ENCODE measurements around the gene PAQR5.
"Not testable (repeated sequence)": the region's sequence is repeated elsewhere in the genome, so short reads cannot be mapped to it uniquely, and the experiment has no call there.

Gene PAQR5

DNA sequence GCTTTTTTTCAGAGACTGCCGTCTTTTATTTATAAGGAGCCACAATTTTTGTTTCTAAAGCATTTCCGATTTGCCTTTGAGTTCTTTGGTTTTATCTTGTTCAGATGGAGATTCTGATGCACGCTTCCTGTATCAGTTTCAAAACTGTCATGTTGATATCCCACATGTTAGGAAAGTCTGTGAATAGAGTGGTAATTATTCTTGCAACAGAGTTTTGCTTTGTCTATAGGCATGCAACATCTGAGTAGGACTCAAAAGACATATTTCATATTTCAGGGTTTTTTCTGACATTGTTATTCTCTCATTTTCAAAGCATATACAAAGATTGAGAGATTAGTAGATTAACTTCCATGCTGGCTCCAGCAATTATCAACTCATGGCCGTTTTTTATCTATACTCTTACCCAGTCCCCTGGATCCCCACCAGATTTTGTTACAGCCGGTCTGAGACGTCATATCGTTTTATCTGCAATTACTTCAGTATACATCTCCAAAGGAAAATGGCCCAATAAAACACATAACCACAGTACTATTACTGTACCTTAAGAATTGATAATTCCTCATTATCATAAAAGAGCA, 22.4 kb downstream of the PAQR5 start:
- H3K4me3 ChIP-seq (ENCODE audit: low read length) = no peak overlapping the region
- peaks cover 3% of the 10 kb centered on the region for H3K4me1 ChIP-seq (ENCODE audit: control insufficient read depth, insufficient read depth, low read length)
- no peaks in the 10 kb centered on the region for H3K27me3 ChIP-seq (ENCODE audit: control insufficient read depth, insufficient read depth, low read length)
- no peaks in the 10 kb centered on the region for H3K9me3 ChIP-seq (replicated peaks; ENCODE audit: low read length)
- no peaks in the 10 kb centered on the region for H3K36me3 ChIP-seq (ENCODE audit: insufficient read depth, low read length)
- H3K4me2 ChIP-seq (ENCODE audit: low read length) = no peak overlapping the region
- H3K9ac ChIP-seq (ENCODE audit: low read depth, low read length) = no peak overlapping the region

DNA sequence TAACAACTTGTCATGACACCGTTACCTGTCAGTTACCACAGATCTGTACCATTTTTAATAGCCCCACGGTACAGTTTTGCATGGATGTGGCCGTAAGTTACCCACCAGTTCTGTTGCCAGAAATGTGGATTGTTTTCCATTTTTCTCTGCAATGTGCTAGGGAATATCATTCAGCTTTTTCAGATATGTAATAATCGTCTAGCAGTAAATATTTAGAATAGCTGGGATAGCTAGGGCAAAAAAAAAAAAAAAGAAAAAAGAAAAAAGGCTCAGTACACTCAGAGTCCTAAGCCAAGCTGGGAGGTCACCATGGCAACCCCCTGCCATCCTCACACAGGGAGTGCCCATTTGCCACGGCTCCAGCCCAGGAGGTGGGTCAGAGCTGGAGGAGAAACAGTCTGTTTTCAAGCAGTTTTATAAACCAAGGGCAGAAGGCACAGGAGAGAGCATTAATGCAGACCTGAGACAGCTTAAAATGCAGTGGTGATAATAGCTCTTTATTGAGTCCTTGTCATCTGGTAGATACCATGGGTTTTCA, 25.2 kb downstream of the PAQR5 start:
- Histone ChIP-seq H3K36me3 (ENCODE audit: insufficient read depth, low read length) (no peaks in the 10 kb centered on the region), H3K9ac (ENCODE audit: low read depth, low read length) (no peak overlapping the region), H3K4me3 (ENCODE audit: low read length) (no peak overlapping the region), H3K9me3 (replicated peaks; ENCODE audit: low read length) (no peaks in the 10 kb centered on the region), H3K27me3 (ENCODE audit: control insufficient read depth, insufficient read depth, low read length) (no peaks in the 10 kb centered on the region), H3K4me1 (ENCODE audit: control insufficient read depth, insufficient read depth, low read length) (peaks cover 3% of the 10 kb centered on the region), H3K4me2 (ENCODE audit: low read length) (no peak overlapping the region)

DNA sequence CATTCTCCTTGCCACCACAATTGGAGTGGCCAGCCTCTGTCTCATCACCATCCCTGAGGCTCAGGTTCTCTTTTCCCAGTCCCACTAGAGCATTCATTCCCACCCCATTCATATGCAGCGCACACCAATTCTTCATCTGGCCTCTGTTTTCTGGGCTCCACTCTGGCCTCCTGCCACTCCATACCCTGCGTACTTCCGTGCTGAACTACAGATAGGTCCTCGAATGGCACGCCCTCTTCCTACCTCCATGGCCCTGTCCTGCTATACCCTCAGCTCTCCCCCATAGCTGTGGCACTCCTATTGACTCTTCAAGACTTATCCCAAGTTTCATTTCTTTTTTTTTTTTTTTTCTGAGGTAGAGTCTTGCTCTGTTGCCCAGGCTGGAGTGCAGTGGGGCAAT, 25.9 kb downstream of the PAQR5 start:
- H3K4me2 ChIP-seq (ENCODE audit: low read length) = no peak overlapping the region
- H3K36me3 ChIP-seq (ENCODE audit: insufficient read depth, low read length) = no peaks in the 10 kb centered on the region
- peaks cover 3% of the 10 kb centered on the region for H3K4me1 ChIP-seq (ENCODE audit: control insufficient read depth, insufficient read depth, low read length)
- H3K9ac ChIP-seq (ENCODE audit: low read depth, low read length) = no peak overlapping the region
- no peaks in the 10 kb centered on the region for H3K27me3 ChIP-seq (ENCODE audit: control insufficient read depth, insufficient read depth, low read length)
- H3K9me3 ChIP-seq (replicated peaks; ENCODE audit: low read length) = no peaks in the 10 kb centered on the region
- H3K4me3 ChIP-seq (ENCODE audit: low read length) = no peak overlapping the region

DNA sequence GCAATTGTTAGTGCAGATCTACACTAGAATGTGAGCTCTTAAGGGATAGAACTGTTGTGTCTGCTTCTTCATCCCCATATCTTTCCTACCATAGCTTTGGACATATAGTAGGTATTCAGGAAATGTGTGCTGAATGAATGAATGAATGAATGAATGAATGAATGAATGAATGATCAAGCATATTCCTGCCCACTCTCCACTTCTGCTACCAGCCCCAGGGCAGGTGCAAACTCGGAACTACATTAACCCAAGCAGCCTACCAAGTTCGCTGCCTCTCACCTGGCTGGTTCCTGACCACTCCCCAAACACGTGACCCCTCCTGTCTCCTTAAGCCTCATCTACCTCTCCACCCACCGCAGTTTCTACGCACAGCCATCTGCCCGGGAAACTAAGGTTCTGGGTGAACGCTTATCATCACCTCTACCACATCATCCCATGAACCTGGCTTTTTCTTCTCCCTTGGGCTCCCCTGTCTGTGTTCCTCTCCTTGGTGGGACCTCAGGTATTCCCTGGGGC, 26.8 kb downstream of the PAQR5 start:
- no peak overlapping the region for H3K9ac ChIP-seq (ENCODE audit: low read depth, low read length)
- no peaks in the 10 kb centered on the region for H3K36me3 ChIP-seq (ENCODE audit: insufficient read depth, low read length)
- H3K4me3 ChIP-seq (ENCODE audit: low read length) = no peak overlapping the region
- no peak overlapping the region for H3K4me2 ChIP-seq (ENCODE audit: low read length)
- H3K4me1 ChIP-seq (ENCODE audit: control insufficient read depth, insufficient read depth, low read length) = peaks cover 3% of the 10 kb centered on the region
- H3K27me3 ChIP-seq (ENCODE audit: control insufficient read depth, insufficient read depth, low read length) = no peaks in the 10 kb centered on the region
- no peaks in the 10 kb centered on the region for H3K9me3 ChIP-seq (replicated peaks; ENCODE audit: low read length)

DNA sequence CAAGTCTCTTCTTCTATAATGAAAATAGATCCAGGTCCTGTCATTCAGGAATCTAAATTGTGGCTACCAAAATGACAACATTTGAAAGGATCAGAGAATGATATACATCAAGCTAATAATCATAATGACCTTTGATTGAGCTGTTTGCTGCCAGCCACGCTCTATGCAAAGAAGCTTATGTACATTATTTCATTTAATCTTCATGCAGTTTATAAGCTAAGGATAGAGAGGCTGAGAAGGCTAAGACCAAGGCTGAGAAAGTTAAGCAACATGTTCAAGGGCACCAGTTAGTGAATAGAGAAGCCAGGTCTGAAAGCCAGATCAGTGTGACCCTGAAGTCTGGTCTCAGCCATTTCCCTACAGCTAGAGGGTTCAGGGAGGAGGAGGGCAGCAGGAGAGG, 29.4 kb downstream of the PAQR5 start:
- Histone ChIP-seq H3K36me3 (ENCODE audit: insufficient read depth, low read length) (no peaks in the 10 kb centered on the region), H3K4me3 (ENCODE audit: low read length) (no peak overlapping the region), H3K9me3 (replicated peaks; ENCODE audit: low read length) (no peaks in the 10 kb centered on the region), H3K27me3 (ENCODE audit: control insufficient read depth, insufficient read depth, low read length) (no peaks in the 10 kb centered on the region), H3K4me1 (ENCODE audit: control insufficient read depth, insufficient read depth, low read length) (peaks cover 3% of the 10 kb centered on the region), H3K9ac (ENCODE audit: low read depth, low read length) (no peak overlapping the region), H3K4me2 (ENCODE audit: low read length) (no peak overlapping the region)

DNA sequence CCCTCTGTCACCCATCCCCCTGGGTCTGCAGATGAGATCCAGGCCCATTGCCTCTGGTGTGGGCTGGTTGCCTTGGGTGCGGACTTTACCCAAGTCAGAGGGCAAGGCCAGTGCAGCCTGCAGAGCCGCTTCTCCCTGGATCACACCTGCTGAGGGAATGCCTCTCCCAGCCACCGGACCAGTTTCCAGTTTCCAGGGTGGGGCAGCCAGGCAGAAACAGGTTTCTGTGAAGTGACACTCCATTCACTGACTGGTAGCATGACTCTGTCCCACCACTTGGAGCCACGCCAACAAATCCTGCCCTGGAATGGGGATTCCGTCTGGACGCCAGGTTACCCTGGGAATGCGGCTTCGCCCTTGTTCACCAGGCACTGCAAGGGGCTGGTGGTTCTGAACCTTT, 30.0 kb downstream of the PAQR5 start:
- H3K9ac ChIP-seq (ENCODE audit: low read depth, low read length) = no peak overlapping the region
- H3K4me3 ChIP-seq (ENCODE audit: low read length) = no peak overlapping the region
- H3K36me3 ChIP-seq (ENCODE audit: insufficient read depth, low read length) = no peaks in the 10 kb centered on the region
- H3K9me3 ChIP-seq (replicated peaks; ENCODE audit: low read length) = no peaks in the 10 kb centered on the region
- H3K27me3 ChIP-seq (ENCODE audit: control insufficient read depth, insufficient read depth, low read length) = no peaks in the 10 kb centered on the region
- H3K4me2 ChIP-seq (ENCODE audit: low read length) = no peak overlapping the region
- H3K4me1 ChIP-seq (ENCODE audit: control insufficient read depth, insufficient read depth, low read length) = peaks cover 3% of the 10 kb centered on the region

DNA sequence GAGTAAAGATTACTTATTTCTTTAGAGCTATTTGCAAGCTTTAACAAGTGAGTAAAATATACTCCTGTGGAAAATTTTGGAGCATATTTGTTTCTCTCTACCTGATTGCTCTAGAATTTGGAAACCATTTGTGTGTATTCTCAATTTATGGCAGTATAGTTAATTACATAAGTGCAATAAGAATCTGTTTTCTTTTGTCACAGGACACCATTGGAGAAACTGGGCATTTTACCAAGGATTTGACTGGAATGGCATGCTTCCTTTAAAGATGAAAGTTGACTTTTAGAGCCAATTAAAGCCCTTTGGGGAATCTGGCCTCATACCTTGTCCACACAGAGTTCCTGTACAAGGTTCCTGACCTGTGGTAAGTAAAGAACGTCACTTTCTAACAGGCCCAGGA, 38.4 kb downstream of the PAQR5 start:
- H3K9me3 ChIP-seq (replicated peaks; ENCODE audit: low read length) = no peaks in the 10 kb centered on the region
- no peak overlapping the region for H3K9ac ChIP-seq (ENCODE audit: low read depth, low read length)
- H3K4me1 ChIP-seq (ENCODE audit: control insufficient read depth, insufficient read depth, low read length) = peaks cover 8% of the 10 kb centered on the region
- H3K4me3 ChIP-seq (ENCODE audit: low read length) = no peak overlapping the region
- H3K27me3 ChIP-seq (ENCODE audit: control insufficient read depth, insufficient read depth, low read length) = no peaks in the 10 kb centered on the region
- H3K4me2 ChIP-seq (ENCODE audit: low read length) = no peak overlapping the region
- no peaks in the 10 kb centered on the region for H3K36me3 ChIP-seq (ENCODE audit: insufficient read depth, low read length)

DNA sequence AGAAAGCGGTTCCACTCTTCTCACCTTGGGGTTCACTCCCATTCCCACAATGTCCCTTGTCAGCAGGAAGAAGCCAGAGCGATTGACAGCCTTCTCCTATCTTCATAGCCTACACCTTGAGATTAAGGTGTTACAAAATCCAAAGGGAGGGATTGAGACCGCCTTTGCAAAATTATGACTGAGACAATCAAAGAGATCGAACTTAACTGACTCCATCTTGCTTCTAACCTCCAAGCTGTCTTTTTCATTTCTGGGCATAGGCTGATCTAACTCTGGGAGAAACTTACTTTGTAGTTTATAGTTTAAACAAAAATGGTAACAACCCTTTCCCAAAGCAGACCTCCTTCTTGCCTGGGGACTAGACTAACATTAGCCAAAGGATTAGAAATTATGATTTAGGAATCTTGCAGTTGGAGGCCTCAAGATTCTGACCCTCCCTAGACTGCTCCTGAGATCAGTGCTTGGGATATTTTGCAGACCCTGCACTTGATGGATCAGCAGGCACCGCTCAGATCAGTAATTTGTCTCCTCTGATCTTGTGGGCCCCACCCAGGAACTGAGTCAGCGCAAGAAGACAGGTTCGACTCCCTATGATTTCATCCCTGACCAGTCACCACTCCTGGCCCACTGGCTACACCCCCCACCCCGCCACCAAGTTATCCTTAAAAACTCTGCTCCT, 40.0 kb downstream of the PAQR5 start:
- no peaks in the 10 kb centered on the region for H3K9me3 ChIP-seq (replicated peaks; ENCODE audit: low read length)
- no peaks in the 10 kb centered on the region for H3K36me3 ChIP-seq (ENCODE audit: insufficient read depth, low read length)
- no peaks in the 10 kb centered on the region for H3K27me3 ChIP-seq (ENCODE audit: control insufficient read depth, insufficient read depth, low read length)
- H3K4me2 ChIP-seq (ENCODE audit: low read length) = no peak overlapping the region
- H3K4me3 ChIP-seq (ENCODE audit: low read length) = no peak overlapping the region
- no peak overlapping the region for H3K9ac ChIP-seq (ENCODE audit: low read depth, low read length)
- peaks cover 17% of the 10 kb centered on the region for H3K4me1 ChIP-seq (ENCODE audit: control insufficient read depth, insufficient read depth, low read length)

DNA sequence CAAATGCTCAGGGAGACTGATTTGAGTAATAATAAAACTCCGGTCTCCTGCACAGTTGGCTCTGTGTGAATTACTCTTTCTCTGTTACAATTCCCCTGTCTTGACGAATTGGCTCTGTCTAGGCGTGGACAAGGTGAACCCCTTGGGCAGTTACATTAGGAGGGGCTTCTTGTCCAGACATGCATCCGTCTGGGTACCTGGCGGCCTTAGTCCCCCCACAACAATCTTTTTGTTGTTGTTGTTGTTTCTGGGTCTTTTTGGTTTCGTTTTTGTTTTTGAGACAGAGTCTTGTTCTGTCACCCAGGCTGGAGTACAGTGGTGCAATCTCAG, 40.5 kb downstream of the PAQR5 start:
- H3K9ac ChIP-seq (ENCODE audit: low read depth, low read length); H3K36me3 ChIP-seq (ENCODE audit: insufficient read depth, low read length); H3K9me3 ChIP-seq (replicated peaks; ENCODE audit: low read length); H3K4me3 ChIP-seq (ENCODE audit: low read length); H3K4me2 ChIP-seq (ENCODE audit: low read length); H3K27me3 ChIP-seq (ENCODE audit: control insufficient read depth, insufficient read depth, low read length): not testable (repeated sequence)
- H3K4me1 ChIP-seq (ENCODE audit: control insufficient read depth, insufficient read depth, low read length) = peaks cover 17% of the 10 kb centered on the region

DNA sequence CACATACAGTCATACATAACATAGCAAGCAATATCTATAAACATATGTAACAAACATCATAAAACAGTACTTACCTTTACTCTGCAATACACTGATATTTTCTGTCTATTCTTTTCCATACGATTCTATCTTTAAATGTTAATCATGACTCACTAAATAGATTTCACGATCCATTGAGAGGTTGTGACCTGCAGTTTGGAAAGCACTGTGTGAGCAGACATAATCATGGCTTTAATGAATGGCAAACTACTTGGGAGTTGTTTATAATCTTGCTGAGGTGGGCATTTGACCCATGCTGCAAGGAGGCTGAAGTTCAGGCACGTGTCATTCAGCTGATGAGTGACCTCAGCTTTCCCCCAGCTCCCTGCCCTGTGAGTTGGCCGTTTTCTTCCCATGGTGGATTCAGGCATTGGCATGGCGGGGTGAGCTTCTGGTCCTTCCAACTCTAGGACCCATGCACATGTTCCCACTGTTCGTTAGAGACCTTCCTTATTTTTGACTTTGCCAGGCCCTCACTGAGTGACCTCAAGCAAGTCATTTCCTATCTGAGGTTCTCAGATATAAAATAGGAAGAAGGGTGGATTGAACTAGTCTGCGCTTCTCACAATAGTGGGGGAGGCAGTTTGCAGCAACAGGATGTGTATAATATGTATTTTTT, 41.7 kb downstream of the PAQR5 start:
- Histone ChIP-seq H3K9me3 (replicated peaks; ENCODE audit: low read length) (no peaks in the 10 kb centered on the region), H3K4me2 (ENCODE audit: low read length) (no peak overlapping the region), H3K27me3 (ENCODE audit: control insufficient read depth, insufficient read depth, low read length) (no peaks in the 10 kb centered on the region), H3K4me1 (ENCODE audit: control insufficient read depth, insufficient read depth, low read length) (peaks cover 18% of the 10 kb centered on the region), H3K9ac (ENCODE audit: low read depth, low read length) (no peak overlapping the region), H3K4me3 (ENCODE audit: low read length) (no peak overlapping the region), H3K36me3 (ENCODE audit: insufficient read depth, low read length) (no peaks in the 10 kb centered on the region)

DNA sequence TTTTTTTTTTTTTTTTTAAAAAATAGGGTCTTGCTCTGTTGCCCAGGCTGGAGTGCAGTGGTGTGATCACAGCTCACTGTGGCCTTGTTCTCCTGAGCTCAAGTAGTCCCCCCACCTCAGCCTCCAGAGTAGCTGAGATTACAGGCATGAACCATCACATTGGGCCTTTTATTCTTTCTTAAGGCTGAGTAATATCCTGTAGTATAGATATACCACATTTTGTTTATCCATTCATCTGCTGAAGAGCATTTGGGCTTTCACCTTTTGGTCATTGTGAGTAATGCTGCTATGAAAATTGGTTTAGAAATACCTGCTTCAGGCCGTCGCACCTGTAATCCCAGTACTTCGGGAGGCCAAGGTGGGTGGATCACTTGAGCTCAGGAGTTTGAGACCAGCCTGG, 42.6 kb downstream of the PAQR5 start:
- H3K4me3 ChIP-seq (ENCODE audit: low read length) = no peak overlapping the region
- H3K36me3 ChIP-seq (ENCODE audit: insufficient read depth, low read length) = no peaks in the 10 kb centered on the region
- H3K4me1 ChIP-seq (ENCODE audit: control insufficient read depth, insufficient read depth, low read length) = peaks cover 26% of the 10 kb centered on the region
- no peak overlapping the region for H3K9ac ChIP-seq (ENCODE audit: low read depth, low read length)
- no peak overlapping the region for H3K4me2 ChIP-seq (ENCODE audit: low read length)
- H3K27me3 ChIP-seq (ENCODE audit: control insufficient read depth, insufficient read depth, low read length) = no peaks in the 10 kb centered on the region
- H3K9me3 ChIP-seq (replicated peaks; ENCODE audit: low read length) = no peaks in the 10 kb centered on the region
